ENCODE results near the gene ZNF772.

ZNF772 gene

GRCh38 chr19:57487477-57488298, 10.3 kb upstream of the ZNF772 start, which contains the start of gene ZNF419:
ZNF419 (plus strand) TSS chr19:57487750; CDS start chr19:57487951, 201 bp downstream.
- peak within 1 kb of the TSS; percentile 91 for H3K4me3 ChIP-seq (ENCODE audit: low read depth, low read length)
- TF ChIP-seq CTCF (IDR thresholded peaks at IDR 0.05; ENCODE audit: low read depth, low read length, missing control alignments): peak; percentile 7
- DNase-seq (ENCODE audit: low read depth): peak; percentile 88

DNA sequence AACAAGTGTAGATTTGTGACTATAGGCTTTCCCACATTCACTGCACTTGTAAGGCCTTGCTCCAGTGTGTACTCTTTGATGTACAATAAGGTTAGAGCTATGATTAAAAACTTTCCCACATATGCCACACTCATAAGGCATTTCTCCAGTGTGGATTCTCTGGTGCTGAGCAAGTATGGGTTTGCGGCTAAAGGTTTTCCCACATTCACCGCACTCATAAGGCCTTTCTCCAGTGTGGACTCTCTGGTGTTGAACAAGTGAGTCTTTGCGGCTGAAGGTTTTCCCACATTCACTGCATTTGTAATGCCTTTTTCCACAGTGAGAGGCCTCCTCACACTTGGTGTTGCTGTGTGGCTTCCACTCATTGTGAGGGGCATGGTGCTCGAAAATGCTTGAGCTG, 3.7 kb downstream of the ZNF772 start:
- no peak for DNase-seq (ENCODE audit: low read depth)
- H3K4me3 ChIP-seq (ENCODE audit: low read depth, low read length): no peak overlapping the region
- TF ChIP-seq CTCF (IDR thresholded peaks at IDR 0.05; ENCODE audit: low read depth, low read length, missing control alignments): no peak

- no peak for DNase-seq (ENCODE audit: low read depth)
- H3K4me3 ChIP-seq (ENCODE audit: low read depth, low read length): no peak overlapping the region
- TF ChIP-seq CTCF (IDR thresholded peaks at IDR 0.05; ENCODE audit: low read depth, low read length, missing control alignments): no peak
Observed at GRCh38 chr19:57466489-57466888, 10.9 kb downstream of the ZNF772 start.

- no peak overlapping the region for H3K4me3 ChIP-seq (ENCODE audit: low read depth, low read length)
- DNase-seq (ENCODE audit: low read depth): peak; percentile 21
- TF ChIP-seq CTCF (IDR thresholded peaks at IDR 0.05; ENCODE audit: low read depth, low read length, missing control alignments): peak; percentile 55
Observed at GRCh38 chr19:57465680-57466381, 11.5 kb downstream of the ZNF772 start.

- DNase-seq (ENCODE audit: low read depth): no peak
- no peak overlapping the region for H3K4me3 ChIP-seq (ENCODE audit: low read depth, low read length)
- no peak for TF ChIP-seq CTCF (IDR thresholded peaks at IDR 0.05; ENCODE audit: low read depth, low read length, missing control alignments)
Observed at GRCh38 chr19:57452307-57452706, 25.1 kb downstream of the ZNF772 start.

GRCh38 chr19:57443121-57443696, 34.2 kb downstream of the ZNF772 start:
- TF ChIP-seq CTCF (IDR thresholded peaks at IDR 0.05; ENCODE audit: low read depth, low read length, missing control alignments): no peak
- no peak for DNase-seq (ENCODE audit: low read depth)
- H3K4me3 ChIP-seq (ENCODE audit: low read depth, low read length): no peak overlapping the region

Data from GM12864 (cell line).